ENCODE results near the gene ZKSCAN2. TPM values are rescaled to one million over a fixed set of nuclear protein-coding genes. Genes with fewer than 3 reads are reported as not detected.

ZKSCAN2 gene
- total RNA-seq, 1 donor from 2014 or later: 4.9 TPM

- intact Hi-C loops (cut with DNase I): no loop called here
- Histone ChIP-seq H3K27me3 (no peaks in the 10 kb centered on the region), H3K36me3 (no peaks in the 10 kb centered on the region), H3K4me1 (no peaks in the 10 kb centered on the region), H3K9me3 (no peaks in the 10 kb centered on the region), H3K4me3 (no peak overlapping the region), H3K27ac (no peak overlapping the region)
- DNase-seq: no peak
- ATAC-seq: no peak
- no peak for TF ChIP-seq CTCF (IDR thresholded peaks at IDR 0.05)
These were observed 45.0 kb downstream of the ZKSCAN2 start for GRCh38 chr16:25212636-25213035.

DNA sequence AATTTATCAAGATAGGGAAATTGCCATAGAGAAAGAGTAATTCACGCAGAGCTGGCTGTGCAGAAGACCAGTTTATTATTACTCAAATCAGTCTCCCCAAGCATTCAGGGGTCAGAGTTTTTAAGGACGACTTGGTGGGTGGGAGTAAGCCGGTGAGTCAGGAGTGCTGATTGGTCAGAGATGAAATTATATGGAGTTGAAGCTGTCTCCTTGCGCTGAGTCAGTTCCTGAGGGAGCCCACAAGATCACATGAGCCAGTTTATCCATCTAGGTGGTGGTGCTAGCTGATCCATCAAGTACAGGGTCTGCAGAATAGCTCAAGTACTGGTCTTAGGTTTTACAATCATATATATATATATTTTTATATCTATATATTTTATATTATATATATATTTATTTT is 46.9 kb downstream of the ZKSCAN2 start:
- Histone ChIP-seq H3K27ac (no peak overlapping the region), H3K27me3 (no peaks in the 10 kb centered on the region), H3K4me1 (no peaks in the 10 kb centered on the region), H3K36me3 (no peaks in the 10 kb centered on the region), H3K9me3 (no peaks in the 10 kb centered on the region), H3K4me3 (no peak overlapping the region)
- intact Hi-C loops (cut with DNase I): no loop called here
- no peak for ATAC-seq
- no peak for TF ChIP-seq CTCF (IDR thresholded peaks at IDR 0.05)
- no peak for DNase-seq

DNA sequence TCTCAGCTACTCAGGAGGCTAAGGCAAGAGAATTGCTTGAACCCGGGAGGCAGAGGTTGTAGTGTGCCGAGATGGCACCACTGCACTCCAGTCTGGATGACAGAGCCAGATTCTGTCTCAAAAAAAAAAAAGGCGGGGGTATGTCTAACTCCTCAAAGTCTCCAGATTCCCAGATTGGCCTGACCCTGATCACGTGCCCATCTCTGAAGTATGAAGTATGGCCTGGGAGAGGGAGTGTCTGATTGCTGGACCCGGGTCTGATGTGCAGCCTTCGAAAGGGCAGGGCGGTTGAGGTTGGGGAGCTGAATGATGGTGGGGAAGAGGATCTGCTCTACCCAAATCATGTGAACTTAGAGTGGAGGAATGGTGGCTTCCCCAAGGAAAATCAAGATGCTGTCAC is 58.2 kb downstream of the ZKSCAN2 start:
- H3K27ac ChIP-seq: no peak overlapping the region
- no peaks in the 10 kb centered on the region for H3K4me1 ChIP-seq
- no peaks in the 10 kb centered on the region for H3K9me3 ChIP-seq
- H3K27me3 ChIP-seq: no peaks in the 10 kb centered on the region
- H3K4me3 ChIP-seq: no peak overlapping the region
- ATAC-seq (no peak), DNase-seq (no peak)
- intact Hi-C loops (cut with DNase I): no loop called here
- no peak for TF ChIP-seq CTCF (IDR thresholded peaks at IDR 0.05)
- no peaks in the 10 kb centered on the region for H3K36me3 ChIP-seq

GRCh38 chr16:25198021-25198420 is 59.6 kb downstream of the ZKSCAN2 start:
- no peak for ATAC-seq

DNA sequence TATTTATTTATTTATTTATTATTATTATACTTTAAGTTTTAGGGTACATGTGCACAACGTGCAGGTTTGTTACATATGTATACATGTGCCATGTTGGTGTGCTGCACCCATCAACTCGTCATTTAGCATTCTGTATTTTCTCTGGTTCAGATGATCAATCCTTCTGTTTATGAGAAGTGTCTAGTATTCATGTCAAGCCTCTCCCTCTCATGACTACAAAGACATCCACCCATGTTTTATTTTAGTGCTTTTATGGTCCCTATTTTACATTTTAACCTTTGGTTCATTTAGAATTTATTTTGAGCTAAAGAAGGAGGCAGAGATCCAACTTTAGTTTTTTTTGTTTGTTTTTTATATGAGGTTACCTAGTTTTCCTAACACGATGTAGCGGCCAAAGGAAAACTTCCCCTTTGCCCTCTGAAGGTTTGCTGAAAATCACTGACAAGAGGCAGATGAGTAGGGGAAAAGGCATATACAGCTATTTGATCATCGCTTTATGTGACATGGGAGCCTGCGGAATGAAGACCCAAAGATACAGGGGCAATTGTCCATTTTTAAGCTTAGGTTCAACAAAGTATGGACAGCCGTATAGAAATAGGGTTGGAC is 63.3 kb downstream of the ZKSCAN2 start:
- H3K4me1 ChIP-seq: no peaks in the 10 kb centered on the region
- intact Hi-C loops (cut with DNase I): no loop called here
- ATAC-seq: no peak
- H3K27me3 ChIP-seq: no peaks in the 10 kb centered on the region
- no peaks in the 10 kb centered on the region for H3K36me3 ChIP-seq
- DNase-seq: no peak
- no peak overlapping the region for H3K27ac ChIP-seq
- no peak for TF ChIP-seq CTCF (IDR thresholded peaks at IDR 0.05)
- no peaks in the 10 kb centered on the region for H3K9me3 ChIP-seq
- no peak overlapping the region for H3K4me3 ChIP-seq

More at GRCh38 chr16:25198021-25198420, 59.6 kb downstream of the ZKSCAN2 start:
- H3K27ac ChIP-seq: no peak overlapping the region
- no peak overlapping the region for H3K4me3 ChIP-seq
- H3K27me3 ChIP-seq: no peaks in the 10 kb centered on the region
- intact Hi-C loops (cut with DNase I): no loop called here
- H3K36me3 ChIP-seq: no peaks in the 10 kb centered on the region
- no peaks in the 10 kb centered on the region for H3K4me1 ChIP-seq
- DNase-seq: no peak
- no peak for TF ChIP-seq CTCF (IDR thresholded peaks at IDR 0.05)
- H3K9me3 ChIP-seq: no peaks in the 10 kb centered on the region

DNA sequence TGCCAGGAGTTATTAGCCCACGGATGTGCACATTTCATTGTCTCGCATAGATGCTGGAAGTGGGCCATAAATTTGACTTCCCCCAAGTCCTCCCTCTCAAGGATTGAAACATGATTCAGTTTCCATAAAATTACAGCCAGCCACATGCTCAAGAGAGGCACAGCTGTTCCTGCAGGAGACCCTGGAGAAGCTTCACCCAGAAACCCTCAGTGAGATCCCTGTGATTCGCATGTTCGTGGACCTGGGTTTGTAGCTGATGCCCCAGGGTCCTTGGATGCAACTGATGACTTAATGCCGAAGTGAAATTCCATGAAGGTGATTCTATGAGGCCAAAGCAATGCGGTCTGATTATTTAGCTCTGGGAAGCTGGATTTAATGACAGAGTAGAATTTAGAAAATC is 65.5 kb downstream of the ZKSCAN2 start:
- Histone ChIP-seq H3K4me3 (no peak overlapping the region), H3K27me3 (no peaks in the 10 kb centered on the region), H3K27ac (no peak overlapping the region), H3K9me3 (no peaks in the 10 kb centered on the region), H3K36me3 (no peaks in the 10 kb centered on the region), H3K4me1 (no peaks in the 10 kb centered on the region)
- DNase-seq (no peak), ATAC-seq (no peak)
- intact Hi-C loops (cut with DNase I): no loop called here
- no peak for TF ChIP-seq CTCF (IDR thresholded peaks at IDR 0.05)

Measured in upper lobe of right lung (tissue), 1 donor.